Stromal cell of bone marrow (primary cell): ENCODE data around the gene SERINC3.

Experiments used
- DNase-seq: peaks from one replicate; pipeline ENCODE4 v3.0.0-alpha.2; 2012; ENCODE audit warnings: low read depth

The SERINC3 gene

GRCh38 chr20:44464514-44464913 lies 57.4 kb downstream of the SERINC3 start:
- no peak for DNase-seq

- no peak for DNase-seq
Observed at GRCh38 chr20:44463466-44463865, 58.4 kb downstream of the SERINC3 start.

- DNase-seq = no peak
Observed at GRCh38 chr20:44461803-44462174, 60.1 kb downstream of the SERINC3 start.

- no peak for DNase-seq
Observed at GRCh38 chr20:44461142-44461802, 60.6 kb downstream of the SERINC3 start.

GRCh38 chr20:44460795-44461141 lies 61.1 kb downstream of the SERINC3 start:
- no peak for DNase-seq

- DNase-seq = no peak
Observed at GRCh38 chr20:44459271-44459670, 62.6 kb downstream of the SERINC3 start.

GRCh38 chr20:44457016-44457415 lies 64.9 kb downstream of the SERINC3 start:
- no peak for DNase-seq

GRCh38 chr20:44456611-44457010 lies 65.3 kb downstream of the SERINC3 start:
- DNase-seq = no peak

GRCh38 chr20:44455126-44455525 lies 66.7 kb downstream of the SERINC3 start:
- no peak for DNase-seq

- DNase-seq = no peak
Observed at GRCh38 chr20:44454306-44454963, 67.4 kb downstream of the SERINC3 start.

- no peak for DNase-seq
Observed at GRCh38 chr20:44450903-44451450, 70.9 kb downstream of the SERINC3 start.

- DNase-seq = no peak
Observed at GRCh38 chr20:44450281-44450889, 71.5 kb downstream of the SERINC3 start.

GRCh38 chr20:44449864-44450263 lies 72.0 kb downstream of the SERINC3 start:
- DNase-seq = no peak

GRCh38 chr20:44448753-44449546 lies 72.9 kb downstream of the SERINC3 start:
- no peak for DNase-seq

- no peak for DNase-seq
Observed at GRCh38 chr20:44447827-44448419, 73.9 kb downstream of the SERINC3 start.
